GM20000 (cell line): ENCODE results near the gene SGTA.
"Not testable (repeated sequence)": the region's sequence is repeated elsewhere in the genome, so short reads cannot be mapped to it uniquely, and the experiment has no call there.

Experiments
- DNase-seq: peaks from one replicate; pipeline ENCODE4 v3.0.0; 2012; ENCODE audit warnings: low spot score
- CTCF ChIP-seq: IDR thresholded peaks from 2 replicates; pipeline ENCODE4 v1.5.1; 2012; ENCODE audit warnings: mild to moderate bottlenecking, control low read depth; ENCODE audit errors: extremely low read depth, missing control alignments

The SGTA gene

GRCh38 chr19:2715470-2716274, 67.4 kb downstream of the SGTA start:
- TF ChIP-seq CTCF, result no peak
- no peak for DNase-seq

GRCh38 chr19:2714531-2715269, 68.4 kb downstream of the SGTA start:
- DNase-seq, result no peak
- no peak for TF ChIP-seq CTCF

DNA sequence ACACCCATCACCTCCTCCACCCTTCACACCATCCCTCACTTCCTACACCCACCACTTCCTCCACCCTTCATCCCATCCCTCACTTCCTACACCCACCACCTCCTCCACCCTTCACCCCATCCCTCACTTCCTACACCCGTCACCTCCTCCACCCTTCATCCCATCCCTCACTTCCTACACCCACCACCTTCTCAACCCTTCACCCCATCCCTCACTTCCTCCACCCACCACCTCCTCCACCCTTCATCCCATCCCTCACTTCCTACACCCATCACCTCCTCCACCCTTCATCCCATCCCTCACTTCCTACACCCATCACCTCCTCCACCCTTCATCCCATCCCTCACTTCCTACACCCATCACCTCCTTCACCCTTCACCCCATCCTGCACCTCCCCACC, 69.0 kb downstream of the SGTA start:
- DNase-seq, result not testable (repeated sequence)

DNA sequence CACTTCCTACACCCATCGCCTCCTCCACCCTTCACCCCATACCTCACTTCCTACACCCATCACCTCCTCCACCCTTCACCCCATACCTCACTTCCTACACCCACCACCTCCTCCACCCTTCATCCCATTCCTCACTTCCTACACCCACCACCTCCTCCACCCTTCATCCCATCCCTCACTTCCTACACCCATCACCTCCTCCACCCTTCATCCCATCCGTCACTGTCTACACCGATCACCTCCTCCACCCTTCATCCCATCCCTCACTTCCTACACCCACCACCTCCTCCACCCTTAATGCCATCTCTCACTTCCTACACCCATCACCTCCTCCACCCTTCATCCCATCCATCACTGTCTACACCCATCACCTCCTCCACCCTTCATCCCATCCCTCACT, 69.9 kb downstream of the SGTA start:
- DNase-seq, result not testable (repeated sequence)

DNA sequence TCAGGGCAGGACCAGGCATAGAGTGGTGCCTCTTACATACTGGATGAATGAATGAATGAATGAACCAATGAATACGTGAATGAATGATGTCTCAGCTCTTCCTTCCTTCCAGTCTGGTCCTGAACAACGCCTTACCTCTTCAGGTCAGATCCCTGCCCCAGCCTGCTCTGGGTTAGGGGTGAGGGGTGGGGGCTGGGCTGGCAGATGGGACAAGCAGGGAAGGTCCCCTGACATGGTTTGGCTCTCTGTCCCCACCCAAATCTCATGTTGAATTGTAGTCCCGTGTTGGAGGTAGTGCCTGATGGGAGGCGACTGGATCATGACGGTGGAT, 71.2 kb downstream of the SGTA start:
- DNase-seq, result no peak
- no peak for TF ChIP-seq CTCF

- TF ChIP-seq CTCF, result no peak
- no peak for DNase-seq
These were observed 71.8 kb downstream of the SGTA start for GRCh38 chr19:2711172-2711874.

- TF ChIP-seq CTCF, result no peak
- DNase-seq, result no peak
These were observed 76.8 kb downstream of the SGTA start for GRCh38 chr19:2706251-2706650.
